Activated naive CD8-positive, alpha-beta T cell treated with anti-CD3 and anti-CD28 coated beads, Interleukin-2, amount 10 ng/mL, durations not matched to agents 7 days and 5 days (primary cell): ENCODE results near the gene NR3C1. TPM values are rescaled to one million over a fixed set of nuclear protein-coding genes. Genes with fewer than 3 reads are reported as not detected.

Experiments used
- ATAC-seq: fragments of 150-1000 bp; cut with Tn5 transposase; one replicate; pipeline ENCODE4 v1.10.0; 2021; ENCODE audit warnings: low read depth, moderate library complexity
- POLR2A ChIA-PET: fragments of 350-600 bp; sonication (Branson Sonifier 250); formaldehyde crosslinking; loops from one replicate; lab custom pipeline; 2021; ENCODE audit warnings: antibody characterized with exemption; lab: Charles Lee
- DNase-seq: peaks from one replicate; pipeline ENCODE4 v3.0.0; 2021
- H3K27ac Mint-ChIP-seq: one replicate; pipeline ENCODE4 v1.8.0; 2022; ENCODE audit warnings: mild to moderate bottlenecking, mixed read lengths
- H3K27me3 Mint-ChIP-seq: one replicate; pipeline ENCODE4 v1.8.0; 2022; ENCODE audit warnings: mild to moderate bottlenecking, moderate library complexity, mixed read lengths
- H3K36me3 Mint-ChIP-seq: one replicate; pipeline ENCODE4 v1.8.0; 2021; ENCODE audit warnings: mild to moderate bottlenecking, mixed read lengths
- H3K4me1 Mint-ChIP-seq: one replicate; pipeline ENCODE4 v1.8.0; 2021; ENCODE audit warnings: mixed read lengths
- H3K4me3 Mint-ChIP-seq: one replicate; pipeline ENCODE4 v1.8.0; 2022; ENCODE audit warnings: mild to moderate bottlenecking, moderate library complexity, mixed read lengths
- H3K9me3 Mint-ChIP-seq: one replicate; pipeline ENCODE4 v1.8.0; 2021; ENCODE audit warnings: mixed read lengths
- total RNA-seq, 2 experiments: library from RNA; stranded (reverse); gene quantifications; one replicate each; pipeline ENCODE4 v1.2.3, GENCODE V29; 2021

Gene NR3C1
- total RNA-seq, 2 experiments from 2014 or later, result 95.5 to 102 TPM

- no peak for DNase-seq
- POLR2A ChIA-PET, result interaction anchor here (1.0 to 5.0 kb wide), 6 partner anchors 23 to 432 kb away, joined by 4 to 63 read pairs (median 5); partner anchors contain the start of gene NR3C1
- Mint-ChIP-seq H3K36me3 (peaks cover 7% of the 10 kb centered on the region), H3K9me3 (no peaks in the 10 kb centered on the region), H3K4me3 (peak overlapping the region; percentile 87), H3K4me1 (peaks cover 39% of the 10 kb centered on the region), H3K27ac (peak overlapping the region; percentile 96), H3K27me3 (no peaks in the 10 kb centered on the region)
- peak; percentile 36 for ATAC-seq
Measured at GRCh38 chr5:143434261-143435209, 31.0 kb upstream of the NR3C1 start.

GRCh38 chr5:143433670-143434069, 30.2 kb upstream of the NR3C1 start:
- peak; percentile 29 for ATAC-seq
- peaks cover 39% of the 10 kb centered on the region for H3K4me1 Mint-ChIP-seq

GRCh38 chr5:143432658-143433239, 29.3 kb upstream of the NR3C1 start:
- H3K9me3 Mint-ChIP-seq, result no peaks in the 10 kb centered on the region
- H3K27ac Mint-ChIP-seq, result no peak overlapping the region
- H3K4me1 Mint-ChIP-seq, result peaks cover 42% of the 10 kb centered on the region
- DNase-seq (no peak), ATAC-seq (no peak)
- POLR2A ChIA-PET, result interaction anchor here (5.0 kb wide), 1 partner anchor 29 kb away, joined by 63 read pairs; the partner anchor contains the start of gene NR3C1
- peaks cover 15% of the 10 kb centered on the region for H3K36me3 Mint-ChIP-seq
- no peaks in the 10 kb centered on the region for H3K27me3 Mint-ChIP-seq
- H3K4me3 Mint-ChIP-seq, result peak overlapping the region; percentile 3

More at GRCh38 chr5:143433670-143434069, 30.2 kb upstream of the NR3C1 start:
- no peaks in the 10 kb centered on the region for H3K27me3 Mint-ChIP-seq
- peaks cover 9% of the 10 kb centered on the region for H3K36me3 Mint-ChIP-seq
- DNase-seq, result peak; percentile 39
- peak overlapping the region; percentile 87 for H3K4me3 Mint-ChIP-seq
- no peaks in the 10 kb centered on the region for H3K9me3 Mint-ChIP-seq
- H3K27ac Mint-ChIP-seq, result peak overlapping the region; percentile 96
- POLR2A ChIA-PET, result interaction anchor here (1.2 to 5.0 kb wide), 3 partner anchors 22 to 431 kb away, joined by 4 to 63 read pairs (median 10); partner anchors contain the start of gene NR3C1

- DNase-seq (no peak), ATAC-seq (no peak)
- H3K4me1 Mint-ChIP-seq, result peaks cover 40% of the 10 kb centered on the region
- no peak overlapping the region for H3K4me3 Mint-ChIP-seq
- no peaks in the 10 kb centered on the region for H3K27me3 Mint-ChIP-seq
- no peak overlapping the region for H3K27ac Mint-ChIP-seq
- no peaks in the 10 kb centered on the region for H3K9me3 Mint-ChIP-seq
- H3K36me3 Mint-ChIP-seq, result peaks cover 14% of the 10 kb centered on the region
- POLR2A ChIA-PET, result no interaction called here
Measured at GRCh38 chr5:143431789-143432188, 28.3 kb upstream of the NR3C1 start.

- ATAC-seq (no peak), DNase-seq (no peak)
- POLR2A ChIA-PET, result no interaction called here
- Mint-ChIP-seq H3K4me3 (no peak overlapping the region), H3K36me3 (peaks cover 18% of the 10 kb centered on the region), H3K27ac (no peak overlapping the region), H3K4me1 (peaks cover 25% of the 10 kb centered on the region), H3K9me3 (peaks cover 4% of the 10 kb centered on the region), H3K27me3 (no peaks in the 10 kb centered on the region)
Measured at GRCh38 chr5:143428738-143429420, 25.4 kb upstream of the NR3C1 start.

GRCh38 chr5:143428155-143428554, 24.7 kb upstream of the NR3C1 start:
- ATAC-seq (no peak), DNase-seq (no peak)
- H3K27ac Mint-ChIP-seq, result peak overlapping the region; percentile 9
- peaks cover 24% of the 10 kb centered on the region for H3K36me3 Mint-ChIP-seq
- H3K27me3 Mint-ChIP-seq, result no peaks in the 10 kb centered on the region
- peaks cover 20% of the 10 kb centered on the region for H3K4me1 Mint-ChIP-seq
- POLR2A ChIA-PET, result no interaction called here
- H3K4me3 Mint-ChIP-seq, result no peak overlapping the region
- peaks cover 8% of the 10 kb centered on the region for H3K9me3 Mint-ChIP-seq

GRCh38 chr5:143427122-143427735, 23.7 kb upstream of the NR3C1 start:
- no peak overlapping the region for H3K27ac Mint-ChIP-seq
- H3K9me3 Mint-ChIP-seq, result peaks cover 8% of the 10 kb centered on the region

GRCh38 chr5:143426437-143426991, 23.0 kb upstream of the NR3C1 start:
- POLR2A ChIA-PET, result no interaction called here
- Mint-ChIP-seq H3K36me3 (peaks cover 32% of the 10 kb centered on the region), H3K27me3 (no peaks in the 10 kb centered on the region), H3K4me1 (peaks cover 10% of the 10 kb centered on the region), H3K4me3 (no peak overlapping the region), H3K9me3 (peaks cover 8% of the 10 kb centered on the region), H3K27ac (no peak overlapping the region)
- DNase-seq, result no peak
- no peak for ATAC-seq

More at GRCh38 chr5:143427122-143427735, 23.7 kb upstream of the NR3C1 start:
- ATAC-seq (no peak), DNase-seq (no peak)
- Mint-ChIP-seq H3K4me3 (no peak overlapping the region), H3K27me3 (no peaks in the 10 kb centered on the region), H3K4me1 (peaks cover 17% of the 10 kb centered on the region), H3K36me3 (peaks cover 27% of the 10 kb centered on the region)
- POLR2A ChIA-PET, result no interaction called here

GRCh38 chr5:143425835-143426234, 22.3 kb upstream of the NR3C1 start:
- peaks cover 8% of the 10 kb centered on the region for H3K9me3 Mint-ChIP-seq
- H3K4me1 Mint-ChIP-seq, result peaks cover 6% of the 10 kb centered on the region
- DNase-seq, result no peak
- H3K27me3 Mint-ChIP-seq, result no peaks in the 10 kb centered on the region
- H3K4me3 Mint-ChIP-seq, result no peak overlapping the region
- POLR2A ChIA-PET, result no interaction called here
- H3K36me3 Mint-ChIP-seq, result peaks cover 28% of the 10 kb centered on the region
- ATAC-seq, result no peak
- H3K27ac Mint-ChIP-seq, result no peak overlapping the region

- Mint-ChIP-seq H3K4me1 (peaks cover 11% of the 10 kb centered on the region), H3K27me3 (no peaks in the 10 kb centered on the region)
- POLR2A ChIA-PET, result no interaction called here
Measured at GRCh38 chr5:143418140-143418866, 14.8 kb upstream of the NR3C1 start.

GRCh38 chr5:143417503-143418139, 14.1 kb upstream of the NR3C1 start:
- H3K4me1 Mint-ChIP-seq, result peaks cover 12% of the 10 kb centered on the region
- ATAC-seq (no peak), DNase-seq (no peak)
- H3K9me3 Mint-ChIP-seq, result peaks cover 1% of the 10 kb centered on the region
- H3K4me3 Mint-ChIP-seq, result no peak overlapping the region
- H3K27me3 Mint-ChIP-seq, result no peaks in the 10 kb centered on the region
- H3K27ac Mint-ChIP-seq, result no peak overlapping the region
- POLR2A ChIA-PET, result interaction anchor here (1.4 kb wide), 1 partner anchor 14 kb away, joined by 3 read pairs; the partner anchor contains the start of gene NR3C1
- H3K36me3 Mint-ChIP-seq, result peaks cover 10% of the 10 kb centered on the region

More at GRCh38 chr5:143418140-143418866, 14.8 kb upstream of the NR3C1 start:
- ATAC-seq (no peak), DNase-seq (no peak)
- no peak overlapping the region for H3K4me3 Mint-ChIP-seq
- H3K27ac Mint-ChIP-seq, result no peak overlapping the region
- peaks cover 13% of the 10 kb centered on the region for H3K36me3 Mint-ChIP-seq
- H3K9me3 Mint-ChIP-seq, result peaks cover 1% of the 10 kb centered on the region
